Spleen (tissue), 11 donors: ENCODE results near the gene ADAM15. TPM values are rescaled to one million over a fixed set of nuclear protein-coding genes. Genes with fewer than 3 reads are reported as not detected.

ENCODE experiments used
- DNase-seq: peaks from one replicate; pipeline ENCODE4 v3.0.0-alpha.2; 2020
- H3K27ac ChIP-seq, 8 donors: fragments of 200-600 bp; sonication (generic) in 7 of 8; 1 replicate in 4 of 8; 2 replicates in 4 of 8; pipeline versions ENCODE4 v1.5.0 to v1.8.0; 2016 to 2021; ENCODE audit warnings: inconsistent platforms in 4 of 8, mild to moderate bottlenecking in 4 of 8, moderate library complexity in 1 of 8
- H3K27me3 ChIP-seq, 7 donors: fragments of 200-600 bp; sonication (generic) in 6 of 7; replicated peaks in 1 of 7; 1 replicate in 4 of 7; 2 replicates in 3 of 7; pipeline versions ENCODE4 v1.5.0 to v1.8.0; 2016 to 2021; ENCODE audit warnings: inconsistent platforms in 3 of 7, mild to moderate bottlenecking in 1 of 7
- H3K36me3 ChIP-seq, 6 donors: fragments of 200-600 bp; sonication (generic) in 5 of 6; 1 replicate in 4 of 6; 2 replicates in 2 of 6; pipeline versions ENCODE4 v1.5.0 to v1.8.0; 2016 to 2021; ENCODE audit warnings: inconsistent platforms in 2 of 6
- H3K4me1 ChIP-seq, 6 donors: fragments of 200-600 bp; sonication (generic) in 5 of 6; 1 replicate in 3 of 6; 2 replicates in 3 of 6; pipeline versions ENCODE4 v1.5.0 to v1.8.0; 2016 to 2021; ENCODE audit warnings: inconsistent platforms in 3 of 6
- H3K4me3 ChIP-seq, 8 donors: fragments of 200-600 bp; sonication (generic) in 7 of 8; 1 replicate in 4 of 8; 2 replicates in 4 of 8; pipeline versions ENCODE4 v1.5.0 to v1.8.0; 2016 to 2021; ENCODE audit warnings: inconsistent platforms in 4 of 8, mild to moderate bottlenecking in 4 of 8, moderate library complexity in 2 of 8
- H3K9me3 ChIP-seq, 8 donors: fragments of 200-600 bp; sonication (generic) in 7 of 8; 1 replicate in 4 of 8; 2 replicates in 4 of 8; pipeline versions ENCODE4 v1.5.0 to v1.8.0; 2016 to 2021; ENCODE audit warnings: inconsistent platforms in 4 of 8
- POLR2A ChIP-seq, 3 donors: fragments of 450-650 bp; IDR thresholded peaks; one replicate each; pipeline ENCODE4 v1.5.1; 2017; ENCODE audit warnings: antibody characterized with exemption in 3 of 3, mild to moderate bottlenecking in 1 of 3
- POLR2AphosphoS5 ChIP-seq, 3 donors: sonication (generic); formaldehyde crosslinking; IDR thresholded peaks; one replicate each; pipeline ENCODE4 v1.5.1; 2017; ENCODE audit warnings: antibody characterized with exemption in 3 of 3
- WGBS, 5 donors: extraction: QIAGEN DNeasy Blood & Tissue Kit in 3 of 5; methylation state at CpG; one replicate each; pipeline versions ENCODE4 v1.1.5 to v1.1.7; 2013 to 2018; 5-methylcytosine and 5-hydroxymethylcytosine counted together
- intact Hi-C: fragments of 100-400 bp; cut with DNase I; formaldehyde crosslinking; loops from one replicate; pipeline ENCODE4 v1.15.0; 2023; ENCODE audit warnings: low total_unique reads
- polyA plus RNA-seq, 3 donors: library from polyadenylated mRNA; stranded (reverse); fragments of 200-250 nt; gene quantifications; one replicate each; pipeline ENCODE4 v1.2.1, GENCODE V29; 2013
- total RNA-seq, 7 donors: library from RNA; depleted of rRNA in 3 of 7; stranded (reverse); fragments of >200 nt in 3 of 7; fragmentation: NEBNext Ultra II Directional in 4 of 7; extraction: Animal tissue kit (Norgen Biotek cat#: 25700) in 4 of 7; gene quantifications; one replicate each; pipeline versions ENCODE4 v1.1.0 to v1.2.1, GENCODE V29; 2016 to 2021
- TF ChIP-seq, protein P1 (sequence below), 11 experiments: fragments of 200-600 bp in 7 of 11; fragments of 450-650 bp in 4 of 11; sonication (generic) in 4 of 11; IDR thresholded peaks in 8 of 11; conservative IDR thresholded peaks in 3 of 11; 1 replicate in 7 of 11; 2 replicates in 4 of 11; pipeline versions ENCODE4 v1.4.0 to v1.8.0; 2016 to 2021; ENCODE audit warnings: antibody characterized with exemption in 11 of 11, inconsistent platforms in 4 of 11, mild to moderate bottlenecking in 1 of 11
- donor health status: healthy with polysubstance abuse.
- donor health status: DM: no; HTN: no; CAD: no; lungs with moderate emphysema.
- donor health status: DM: no; HTN: no; CAD: no.
- donor health status: Bipolar disorder and iron deficiency.
- donor health status: healthy.
- donor health status: DM: no; HTN: no; CAD: no.
- donor health status: DM: yes; HTN: yes; CAD: no.

The ADAM15 gene
- total and polyA plus RNA-seq, 10 donors: 70.8 to 313 (median 86.6) TPM

DNA sequence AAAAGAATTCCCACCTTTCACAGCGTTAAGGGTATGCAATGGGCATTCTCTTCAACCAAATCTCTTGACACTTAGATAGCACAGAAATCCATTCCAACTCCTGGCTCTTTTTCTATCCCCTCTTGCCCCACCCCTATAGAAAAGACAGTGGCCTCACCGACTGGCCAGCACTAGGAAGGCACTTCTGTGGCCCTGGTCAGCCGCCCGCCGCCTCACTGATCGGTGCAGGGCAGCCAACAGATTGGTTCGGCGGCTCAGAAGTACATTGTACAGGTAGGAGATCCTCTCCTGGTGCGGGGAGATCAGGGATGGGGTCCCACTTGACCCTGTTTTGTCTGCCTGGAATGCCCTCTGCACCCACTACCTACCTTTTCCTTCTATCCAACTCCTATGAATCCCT lies 26.8 kb upstream of the ADAM15 start:
- H3K27me3 ChIP-seq: no peaks in the 10 kb centered on the region
- WGBS, 5 donors: 86 to 92% (median 91%) methylated on average over 7 to 9 of the region's 9 CpGs
- H3K27ac ChIP-seq: no peak overlapping the region
- no peak for DNase-seq
- no peak overlapping the region for H3K4me3 ChIP-seq
- peaks cover 0 to 22% (median 3%) of the 10 kb centered on the region in 6 donors for H3K4me1 ChIP-seq
- no peaks in the 10 kb centered on the region for H3K9me3 ChIP-seq
- H3K36me3 ChIP-seq: no peaks in the 10 kb centered on the region
- intact Hi-C loops: no loop called here
- TF ChIP-seq POLR2AphosphoS5 (IDR thresholded peaks at IDR 0.05) (no peak), POLR2A (IDR thresholded peaks at IDR 0.05) (no peak)
- TF ChIP-seq, protein P1, sequence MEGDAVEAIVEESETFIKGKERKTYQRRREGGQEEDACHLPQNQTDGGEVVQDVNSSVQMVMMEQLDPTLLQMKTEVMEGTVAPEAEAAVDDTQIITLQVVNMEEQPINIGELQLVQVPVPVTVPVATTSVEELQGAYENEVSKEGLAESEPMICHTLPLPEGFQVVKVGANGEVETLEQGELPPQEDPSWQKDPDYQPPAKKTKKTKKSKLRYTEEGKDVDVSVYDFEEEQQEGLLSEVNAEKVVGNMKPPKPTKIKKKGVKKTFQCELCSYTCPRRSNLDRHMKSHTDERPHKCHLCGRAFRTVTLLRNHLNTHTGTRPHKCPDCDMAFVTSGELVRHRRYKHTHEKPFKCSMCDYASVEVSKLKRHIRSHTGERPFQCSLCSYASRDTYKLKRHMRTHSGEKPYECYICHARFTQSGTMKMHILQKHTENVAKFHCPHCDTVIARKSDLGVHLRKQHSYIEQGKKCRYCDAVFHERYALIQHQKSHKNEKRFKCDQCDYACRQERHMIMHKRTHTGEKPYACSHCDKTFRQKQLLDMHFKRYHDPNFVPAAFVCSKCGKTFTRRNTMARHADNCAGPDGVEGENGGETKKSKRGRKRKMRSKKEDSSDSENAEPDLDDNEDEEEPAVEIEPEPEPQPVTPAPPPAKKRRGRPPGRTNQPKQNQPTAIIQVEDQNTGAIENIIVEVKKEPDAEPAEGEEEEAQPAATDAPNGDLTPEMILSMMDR (IDR thresholded peaks at IDR 0.05 in 8 of 11, conservative IDR thresholded peaks at IDR 0.05 in 3 of 11): no peak

DNA sequence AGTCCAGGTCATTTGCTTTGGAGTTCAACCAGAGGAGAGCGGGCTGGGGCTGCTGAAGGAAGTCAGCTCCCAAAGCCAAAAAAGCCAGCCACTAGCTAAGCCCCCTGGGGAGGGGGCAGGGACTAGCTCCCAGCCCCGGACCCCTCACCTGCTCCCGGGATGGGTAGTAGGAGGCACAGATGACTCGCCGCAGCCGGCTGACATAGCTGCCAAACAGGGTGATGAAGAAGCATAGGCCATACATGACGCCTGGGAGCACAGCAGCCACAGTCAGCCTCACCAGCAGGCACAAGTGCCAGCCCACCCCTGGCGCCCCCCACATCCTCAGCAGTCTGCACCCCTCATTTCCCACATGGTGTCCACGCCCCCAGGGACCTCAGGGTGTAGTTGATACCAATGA lies 25.0 kb upstream of the ADAM15 start:
- no peak overlapping the region for H3K27ac ChIP-seq
- H3K27me3 ChIP-seq: no peaks in the 10 kb centered on the region
- no peak overlapping the region for H3K4me3 ChIP-seq
- TF ChIP-seq, protein P1 (IDR thresholded peaks at IDR 0.05 in 8 of 11, conservative IDR thresholded peaks at IDR 0.05 in 3 of 11): no peak
- peaks cover 0 to 15% (median 0%) of the 10 kb centered on the region in 6 donors for H3K4me1 ChIP-seq
- intact Hi-C loops: no loop called here
- 69 to 82% (median 81%) methylated on average over 8 to 9 of the region's 9 CpGs for WGBS, 5 donors
- no peaks in the 10 kb centered on the region for H3K9me3 ChIP-seq
- H3K36me3 ChIP-seq: no peaks in the 10 kb centered on the region
- no peak for DNase-seq

DNA sequence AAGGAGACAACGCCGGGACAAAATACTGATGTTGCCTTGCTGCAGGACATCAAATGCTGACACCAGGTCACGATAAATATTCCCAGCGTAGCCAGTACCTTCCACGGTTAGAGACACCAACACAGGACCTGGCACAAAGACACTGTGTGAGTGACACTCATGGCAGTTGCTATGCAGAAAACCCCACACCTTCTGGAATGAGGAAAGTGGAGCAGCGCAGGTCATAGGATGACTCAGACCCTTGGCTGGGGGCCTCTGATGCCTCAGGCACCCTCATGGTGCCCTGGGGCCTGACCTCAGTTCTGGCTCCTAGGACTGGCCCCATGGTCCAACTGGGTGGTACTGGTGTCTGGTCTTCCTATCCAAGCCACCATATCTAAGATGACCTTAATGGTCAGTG lies 24.5 kb upstream of the ADAM15 start:
- WGBS, 5 donors: 76 to 95% (median 93%) methylated on average over 6 of the region's 6 CpGs
- Histone ChIP-seq H3K4me1 (peaks cover 0 to 15% (median 0%) of the 10 kb centered on the region in 6 donors), H3K4me3 (no peak overlapping the region), H3K9me3 (no peaks in the 10 kb centered on the region), H3K27me3 (no peaks in the 10 kb centered on the region), H3K36me3 (no peaks in the 10 kb centered on the region), H3K27ac (no peak overlapping the region)
- no peak for DNase-seq
- intact Hi-C loops: no loop called here
- TF ChIP-seq, protein P1 (IDR thresholded peaks at IDR 0.05 in 8 of 11, conservative IDR thresholded peaks at IDR 0.05 in 3 of 11): no peak
- TF ChIP-seq POLR2AphosphoS5 (IDR thresholded peaks at IDR 0.05) (no peak), POLR2A (IDR thresholded peaks at IDR 0.05) (no peak)

DNA sequence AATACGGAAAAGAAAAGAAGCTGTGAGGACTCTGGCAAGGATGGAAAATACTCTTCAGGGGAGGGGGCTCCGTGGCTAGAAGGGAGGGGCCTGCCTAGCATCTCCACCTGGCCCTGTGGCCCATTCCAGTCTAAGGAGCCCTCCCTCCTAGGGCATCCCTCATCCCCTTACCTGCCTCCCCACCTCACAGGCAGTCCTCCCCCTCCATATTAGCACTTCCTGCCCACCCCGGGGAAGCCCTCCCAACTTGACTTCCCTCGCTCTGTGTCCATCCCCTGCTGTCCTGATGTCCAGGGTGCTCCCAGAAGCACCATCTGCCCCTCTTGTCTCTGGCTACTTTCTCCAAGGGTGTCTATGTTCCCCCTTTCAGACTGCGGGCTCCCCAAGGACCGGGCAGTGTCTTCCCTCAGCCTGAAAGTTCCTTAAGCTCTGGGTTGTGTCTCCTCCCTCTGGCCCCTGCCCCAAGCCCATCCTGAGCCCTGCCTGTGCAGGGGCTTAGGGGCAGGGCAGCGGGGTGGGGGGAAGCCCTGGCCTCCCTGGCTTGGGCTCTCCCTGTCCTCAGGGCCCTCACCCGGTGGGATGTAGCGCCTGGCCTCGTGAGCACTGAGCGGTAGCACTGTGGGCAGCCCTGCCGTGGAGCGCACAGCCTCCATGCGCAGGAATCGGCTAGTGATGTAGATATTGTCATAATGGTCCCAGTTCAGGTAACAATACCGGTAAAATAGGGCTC lies 21.4 kb upstream of the ADAM15 start:
- no peaks in the 10 kb centered on the region for H3K36me3 ChIP-seq
- intact Hi-C loops: no loop called here
- peaks cover 0 to 10% (median 0%) of the 10 kb centered on the region in 6 donors for H3K4me1 ChIP-seq
- DNase-seq: no peak
- H3K27ac ChIP-seq: no peak overlapping the region
- H3K4me3 ChIP-seq: no peak overlapping the region
- no peaks in the 10 kb centered on the region for H3K9me3 ChIP-seq
- TF ChIP-seq POLR2A (IDR thresholded peaks at IDR 0.05) (no peak), POLR2AphosphoS5 (IDR thresholded peaks at IDR 0.05) (no peak)
- TF ChIP-seq, protein P1 (IDR thresholded peaks at IDR 0.05 in 8 of 11, conservative IDR thresholded peaks at IDR 0.05 in 3 of 11): no peak
- no peaks in the 10 kb centered on the region for H3K27me3 ChIP-seq
- WGBS, 5 donors: 75 to 92% (median 86%) methylated on average over 9 to 16 of the region's 16 CpGs
